ENCODE results near the gene MLF2.

Gene MLF2

GRCh38 chr12:6752921-6753771 lies at the start of gene MLF2:
Gene MLF2, minus strand, starts transcription at chr12:6753141. Its CDS starts 807 bp downstream, at chr12:6752334.
- peak; percentile 98 to 99 for DNase-seq
- TF ChIP-seq POLR2A (IDR thresholded peaks at IDR 0.05; ENCODE audit: low read length): peak; percentile 93
- TF ChIP-seq GATA1 (IDR thresholded peaks at IDR 0.05; ENCODE audit: low read depth, low read length): no peak

GRCh38 chr12:6799147-6799546 lies 46.2 kb upstream of the MLF2 start:
- no peak for DNase-seq
- no peak for TF ChIP-seq GATA1 (IDR thresholded peaks at IDR 0.05; ENCODE audit: low read depth, low read length)
- TF ChIP-seq POLR2A (IDR thresholded peaks at IDR 0.05; ENCODE audit: low read length): no peak

- DNase-seq: no peak
- no peak for TF ChIP-seq GATA1 (IDR thresholded peaks at IDR 0.05; ENCODE audit: low read depth, low read length)
- TF ChIP-seq POLR2A (IDR thresholded peaks at IDR 0.05; ENCODE audit: low read length): no peak
Observed at GRCh38 chr12:6796576-6796975, 43.6 kb upstream of the MLF2 start.

DNA sequence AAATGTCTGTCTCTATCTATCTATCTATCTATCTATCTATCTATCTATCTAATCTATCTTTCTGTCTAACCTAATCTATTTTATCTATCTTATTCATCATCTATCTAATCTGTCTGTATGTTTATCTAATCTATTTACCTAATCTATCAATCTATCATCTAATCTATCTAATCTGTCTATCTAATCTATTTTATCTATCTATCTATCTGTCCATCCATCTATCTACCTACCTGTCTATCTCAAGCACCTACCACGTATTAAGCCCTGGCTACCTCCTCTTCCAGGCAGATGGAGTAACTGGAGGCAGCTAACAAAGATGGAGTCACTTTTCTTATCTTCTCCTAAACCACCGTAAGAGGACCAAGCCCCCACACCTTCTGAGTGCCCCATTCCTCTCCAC lies 42.1 kb upstream of the MLF2 start:
- no peak for TF ChIP-seq POLR2A (IDR thresholded peaks at IDR 0.05; ENCODE audit: low read length)
- TF ChIP-seq GATA1 (IDR thresholded peaks at IDR 0.05; ENCODE audit: low read depth, low read length): no peak
- DNase-seq: peak in 1 of 2 experiments; percentile 36

DNA sequence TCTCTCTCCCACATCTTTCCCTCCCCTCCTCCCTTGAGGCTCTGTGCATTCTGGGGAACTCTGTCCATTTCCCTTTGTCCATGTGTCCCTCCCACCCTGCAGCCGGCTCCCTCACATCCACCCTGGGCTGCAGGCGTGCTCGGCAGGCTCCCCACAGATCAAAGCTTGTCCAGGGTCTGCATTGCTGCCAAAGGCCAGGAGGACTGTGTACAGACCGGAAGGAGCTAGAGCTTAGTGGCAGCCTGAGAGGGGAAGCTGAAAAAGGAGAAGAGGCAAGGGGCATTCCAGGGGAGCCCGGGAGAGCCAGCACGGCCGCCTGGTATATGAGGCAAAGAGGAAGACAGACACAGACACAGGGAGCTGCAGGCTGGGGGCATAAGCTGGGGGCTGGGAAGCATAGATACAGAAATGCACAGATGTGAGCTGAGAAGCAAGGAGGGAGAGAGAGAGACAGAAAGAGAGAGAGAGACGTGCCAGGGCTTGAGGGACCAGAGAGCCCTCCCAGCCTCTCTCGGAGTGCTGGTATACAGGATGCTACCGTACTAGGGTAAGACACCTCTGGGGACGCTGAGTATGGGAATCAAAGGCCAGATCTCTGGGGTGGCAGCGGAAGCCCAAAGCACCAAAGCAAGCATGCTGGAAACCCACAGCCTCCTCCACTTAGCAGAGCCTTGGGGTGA lies 39.7 kb upstream of the MLF2 start:
- TF ChIP-seq GATA1 (IDR thresholded peaks at IDR 0.05; ENCODE audit: low read depth, low read length): no peak
- TF ChIP-seq POLR2A (IDR thresholded peaks at IDR 0.05; ENCODE audit: low read length): no peak
- no peak for DNase-seq

- no peak for TF ChIP-seq POLR2A (IDR thresholded peaks at IDR 0.05; ENCODE audit: low read length)
- no peak for TF ChIP-seq GATA1 (IDR thresholded peaks at IDR 0.05; ENCODE audit: low read depth, low read length)
- DNase-seq: no peak
Observed at GRCh38 chr12:6791931-6792520, 39.1 kb upstream of the MLF2 start.

GRCh38 chr12:6790496-6791150 lies 37.7 kb upstream of the MLF2 start:
- no peak for DNase-seq
- TF ChIP-seq GATA1 (IDR thresholded peaks at IDR 0.05; ENCODE audit: low read depth, low read length) (no peak), POLR2A (IDR thresholded peaks at IDR 0.05; ENCODE audit: low read length) (no peak)

DNA sequence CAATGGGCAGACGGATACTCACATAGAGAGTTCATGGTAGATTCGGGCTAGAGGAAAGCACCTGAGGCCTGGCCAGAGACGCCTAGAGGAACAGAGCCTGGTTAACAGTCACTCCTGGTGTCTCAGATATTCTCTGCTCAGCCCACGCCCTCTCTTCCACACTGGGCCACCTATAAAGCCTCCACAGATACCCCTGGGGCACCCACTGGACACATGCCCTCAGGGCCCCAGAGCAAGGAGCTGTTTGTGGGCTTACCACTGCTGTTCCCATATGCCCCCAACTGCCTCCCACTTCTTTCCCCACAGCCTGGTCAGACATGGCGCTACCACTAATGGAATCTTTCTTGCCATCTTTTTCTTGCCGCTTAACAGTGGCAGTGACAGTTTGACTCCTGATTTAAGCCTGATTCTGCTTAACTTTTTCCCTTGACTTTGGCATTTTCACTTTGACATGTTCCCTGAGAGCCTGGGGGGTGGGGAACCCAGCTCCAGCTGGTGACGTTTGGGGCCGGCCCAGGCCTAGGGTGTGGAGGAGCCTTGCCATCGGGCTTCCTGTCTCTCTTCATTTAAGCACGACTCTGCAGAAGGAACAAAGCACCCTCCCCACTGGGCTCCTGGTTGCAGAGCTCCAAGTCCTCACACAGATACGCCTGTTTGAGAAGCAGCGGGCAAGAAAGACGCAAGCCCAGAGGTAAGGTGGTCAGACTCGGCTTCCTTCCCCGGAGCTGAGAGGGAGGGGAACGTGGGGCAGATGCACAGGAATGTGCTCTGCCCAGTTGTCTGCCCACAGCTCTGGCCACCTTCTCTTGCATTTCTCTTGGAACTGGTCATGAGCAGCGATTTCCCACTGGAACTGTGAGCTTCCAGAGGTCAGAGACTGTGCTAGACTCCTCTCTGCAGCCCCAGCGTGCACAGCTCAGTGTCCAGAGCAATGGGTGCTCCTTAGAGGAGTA lies 36.3 kb upstream of the MLF2 start, which contains the start of gene CD4:
Gene CD4 (plus strand): TSS at position 557 of the 953 bp plus-strand sequence. CDS start 10,611 bp downstream, outside the sequence.
- DNase-seq: no peak
- TF ChIP-seq POLR2A (IDR thresholded peaks at IDR 0.05; ENCODE audit: low read length): no peak

DNA sequence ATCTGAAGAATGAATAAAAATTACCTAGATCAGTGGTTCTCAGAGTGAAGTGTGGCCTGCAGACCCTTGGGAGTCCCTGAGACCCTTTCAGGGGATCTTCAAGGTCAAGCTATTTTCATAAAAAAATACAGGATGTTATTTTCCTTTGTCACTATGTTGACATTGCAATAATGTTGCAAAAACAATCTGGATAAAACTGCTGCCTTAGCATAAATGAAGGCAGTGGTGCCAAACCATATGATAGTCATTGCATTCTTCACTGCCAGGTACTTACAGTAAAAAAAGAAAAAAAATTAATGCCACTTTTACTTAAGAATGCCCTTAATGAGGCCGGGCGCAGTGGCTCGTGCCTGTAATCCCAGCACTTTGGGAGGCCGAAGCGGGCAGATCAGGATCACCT lies 34.4 kb upstream of the MLF2 start:
- TF ChIP-seq GATA1 (IDR thresholded peaks at IDR 0.05; ENCODE audit: low read depth, low read length): no peak
- no peak for TF ChIP-seq POLR2A (IDR thresholded peaks at IDR 0.05; ENCODE audit: low read length)
- no peak for DNase-seq

GRCh38 chr12:6786416-6787094 lies 33.6 kb upstream of the MLF2 start:
- no peak for DNase-seq
- TF ChIP-seq GATA1 (IDR thresholded peaks at IDR 0.05; ENCODE audit: low read depth, low read length): no peak
- TF ChIP-seq POLR2A (IDR thresholded peaks at IDR 0.05; ENCODE audit: low read length): no peak

DNA sequence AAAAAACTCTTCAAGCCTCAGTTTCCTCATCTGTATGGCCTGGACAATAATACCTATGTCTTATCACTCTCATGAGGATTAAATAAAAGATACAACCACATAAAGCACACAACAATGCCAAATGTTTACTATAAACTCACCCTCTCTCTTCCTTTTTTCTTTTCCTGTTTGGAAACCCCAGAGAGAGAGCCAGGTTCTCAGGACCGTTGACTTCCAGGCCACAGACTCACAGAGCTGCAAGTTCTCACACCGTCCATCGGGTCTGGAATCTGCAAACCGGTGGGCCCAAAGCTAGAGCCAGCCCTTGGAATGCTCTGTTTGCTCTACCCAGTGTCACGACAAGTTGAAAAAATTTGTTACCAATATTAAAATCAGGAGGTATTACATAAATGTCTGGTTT lies 31.8 kb upstream of the MLF2 start:
- DNase-seq: no peak
- TF ChIP-seq POLR2A (IDR thresholded peaks at IDR 0.05; ENCODE audit: low read length) (no peak), GATA1 (IDR thresholded peaks at IDR 0.05; ENCODE audit: low read depth, low read length) (no peak)

DNA sequence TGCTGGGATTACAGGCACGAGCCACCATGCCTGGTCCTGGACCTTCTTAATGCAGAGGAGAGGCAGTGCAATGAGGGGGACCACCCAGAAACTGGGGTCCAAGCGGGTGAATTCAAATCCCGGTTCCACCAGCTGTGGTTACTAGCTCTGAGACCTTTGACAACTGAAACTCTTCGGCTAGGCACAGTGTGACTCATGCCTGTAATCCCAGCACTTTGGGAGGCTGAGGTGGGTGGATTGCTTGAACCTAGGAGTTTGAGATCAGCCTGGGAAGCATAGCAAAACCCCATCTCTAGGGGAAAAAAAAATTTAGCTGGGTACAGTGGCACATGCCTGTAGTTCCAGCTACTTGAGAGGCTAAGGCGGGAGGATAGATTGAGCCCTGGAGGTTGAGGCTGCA lies 31.4 kb upstream of the MLF2 start:
- no peak for DNase-seq
- no peak for TF ChIP-seq GATA1 (IDR thresholded peaks at IDR 0.05; ENCODE audit: low read depth, low read length)
- no peak for TF ChIP-seq POLR2A (IDR thresholded peaks at IDR 0.05; ENCODE audit: low read length)

Measured in erythroblast (primary cell).